GM12872 (cell line): ENCODE measurements around the gene CCDC152.

ENCODE experiments used
- CTCF ChIP-seq: IDR thresholded peaks from 3 replicates; pipeline ENCODE4 v1.5.1; 2011; ENCODE audit warnings: low read depth, mild to moderate bottlenecking, low read length, moderate library complexity; ENCODE audit not compliant: insufficient read depth

The CCDC152 gene

GRCh38 chr5:42745426-42745825 lies 11.2 kb upstream of the CCDC152 start:
- peak; percentile 56; the same call in 1 of the 3 replicates for TF ChIP-seq CTCF

GRCh38 chr5:42745856-42746255 lies 10.8 kb upstream of the CCDC152 start:
- no peak for TF ChIP-seq CTCF

GRCh38 chr5:42749020-42749419 lies 7.6 kb upstream of the CCDC152 start:
- no peak for TF ChIP-seq CTCF

- no peak for TF ChIP-seq CTCF
Observed at GRCh38 chr5:42750507-42750906, 6.1 kb upstream of the CCDC152 start.

DNA sequence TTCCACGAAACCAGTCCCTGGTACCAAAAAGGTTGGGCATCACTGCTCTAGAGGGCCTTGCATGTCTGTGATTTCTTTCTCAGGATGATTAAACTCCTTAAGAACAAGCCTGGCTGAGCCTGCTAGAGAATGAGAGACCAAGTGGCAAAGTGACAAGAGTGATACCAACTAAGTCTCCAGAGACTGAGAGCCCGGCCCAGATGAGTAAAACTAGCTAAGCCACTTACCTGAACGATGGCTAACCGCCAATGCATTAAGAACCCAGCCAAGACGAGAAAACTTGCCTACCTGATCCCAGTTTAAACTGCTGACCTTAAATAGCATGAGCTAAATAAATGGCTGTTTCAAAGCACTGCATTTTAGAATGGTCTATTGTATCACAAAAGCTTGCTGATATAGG lies 5.6 kb upstream of the CCDC152 start:
- no peak for TF ChIP-seq CTCF

DNA sequence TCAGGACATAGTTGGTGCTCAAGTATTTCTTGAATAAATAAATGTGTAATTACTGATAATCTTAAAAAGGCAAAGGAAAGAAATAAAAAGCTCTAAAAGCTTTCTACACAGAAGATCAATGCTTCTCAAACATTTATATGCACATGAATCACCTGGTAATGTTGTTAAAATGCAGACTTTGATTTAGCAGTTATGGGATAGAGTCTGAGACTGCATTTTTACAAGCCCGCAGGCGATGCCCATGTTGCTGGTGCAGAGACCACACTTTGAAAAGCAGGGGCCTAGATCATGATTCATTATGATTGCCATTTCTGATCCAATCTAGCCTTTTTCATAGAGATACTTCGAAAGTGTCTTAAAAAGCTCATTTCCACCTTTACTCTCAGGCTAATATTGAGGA lies 3.5 kb upstream of the CCDC152 start:
- TF ChIP-seq CTCF: no peak

GRCh38 chr5:42759456-42759855 lies 2.8 kb downstream of the CCDC152 start:
- no peak for TF ChIP-seq CTCF

GRCh38 chr5:42760426-42760825 lies 3.8 kb downstream of the CCDC152 start:
- no peak for TF ChIP-seq CTCF
